Activated T-cell treated with anti-CD3 and anti-CD28 coated beads for 24 hours (primary cell): ENCODE measurements around the gene CFAP97.
"Not testable (repeated sequence)": the region's sequence is repeated elsewhere in the genome, so short reads cannot be mapped to it uniquely, and the experiment has no call there.

Experiments used
- DNase-seq: peaks from one replicate; pipeline ENCODE4 v3.0.0-alpha.2; 2020; ENCODE audit warnings: low read depth

Gene CFAP97

DNA sequence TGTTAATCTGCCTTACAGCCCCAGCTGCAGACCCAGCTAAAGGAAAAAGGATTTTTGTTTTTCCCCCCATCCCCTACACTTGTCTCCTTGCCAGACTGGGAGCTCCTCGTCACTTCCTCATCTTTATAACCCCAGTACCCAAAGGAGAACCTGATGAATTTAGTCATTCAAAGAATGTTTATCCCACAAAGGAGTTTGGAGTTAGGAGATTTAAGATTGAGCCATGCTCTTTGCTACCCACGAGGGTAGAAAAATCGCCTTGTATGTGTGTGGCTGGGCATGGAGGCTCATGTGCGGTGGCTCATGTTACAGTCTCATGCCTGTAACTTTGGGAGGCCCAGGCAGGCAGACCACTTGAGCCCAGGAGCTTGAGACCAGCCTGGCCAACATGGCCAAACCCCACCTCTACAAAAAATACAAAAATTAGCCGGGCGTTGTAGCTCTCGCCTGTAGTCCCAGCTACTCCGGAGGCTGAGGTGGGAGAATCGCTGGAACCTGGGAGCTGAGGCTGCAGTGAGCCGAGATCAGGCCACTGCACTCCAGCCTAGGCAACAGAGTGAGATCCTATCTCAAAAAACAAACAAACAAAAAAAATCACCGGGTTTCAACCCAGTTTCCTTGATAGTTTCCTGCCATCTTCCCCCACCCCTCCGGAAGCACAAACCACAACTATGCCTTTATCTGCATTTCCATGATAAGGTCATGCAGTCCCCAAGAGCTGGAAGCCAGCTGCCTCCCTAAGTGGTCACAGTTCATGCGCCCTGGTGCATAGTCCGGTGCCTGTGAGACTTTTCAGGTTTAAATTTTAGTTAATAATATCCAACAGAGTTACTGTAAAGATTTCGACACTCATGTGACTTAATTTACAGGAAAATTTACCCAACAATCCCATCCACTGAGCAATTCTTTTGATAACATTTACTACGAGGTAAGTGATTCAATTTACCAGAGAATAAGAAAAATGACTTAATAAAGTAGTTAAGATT is 1.5 kb downstream of the CFAP97 start:
- no peak for DNase-seq

DNA sequence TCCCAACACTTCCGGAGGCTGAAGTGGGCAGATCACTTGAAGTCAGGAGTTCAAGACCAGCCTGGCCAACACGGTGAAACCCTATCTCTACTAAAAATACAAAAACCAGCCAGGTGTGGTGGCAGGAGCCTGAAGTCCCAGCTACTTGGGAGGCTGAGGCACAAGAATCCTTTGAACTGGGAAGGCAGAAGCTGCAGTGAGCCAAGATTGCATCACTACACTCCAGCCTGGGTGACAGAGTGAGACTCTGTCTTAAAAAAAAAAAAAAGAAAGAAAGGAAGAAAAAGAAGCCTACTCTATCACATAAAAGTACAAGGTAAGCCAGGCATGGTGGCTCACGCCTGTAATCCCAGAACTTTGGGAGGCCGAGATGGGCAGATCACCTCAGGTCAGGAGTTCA is 5.6 kb downstream of the CFAP97 start:
- not testable (repeated sequence) for DNase-seq

DNA sequence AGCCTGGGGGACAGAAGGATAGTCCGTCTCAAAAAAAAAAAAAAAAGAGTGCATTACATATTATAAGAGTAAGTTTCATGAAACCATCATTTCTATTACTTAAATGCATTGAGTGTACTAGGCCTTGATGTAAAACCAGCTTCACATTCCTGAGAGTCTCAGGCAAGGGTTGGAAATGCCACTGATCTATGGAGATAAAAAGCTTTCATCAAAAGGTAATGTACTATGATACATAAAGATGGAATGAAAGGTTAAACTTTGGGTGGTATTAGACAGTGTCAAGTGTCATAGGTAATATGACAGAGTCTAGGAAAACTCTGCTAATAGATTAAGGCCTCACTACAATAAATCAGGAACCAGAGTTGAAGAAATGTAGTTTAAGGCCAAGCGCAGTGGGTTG is 7.4 kb downstream of the CFAP97 start:
- no peak for DNase-seq

DNA sequence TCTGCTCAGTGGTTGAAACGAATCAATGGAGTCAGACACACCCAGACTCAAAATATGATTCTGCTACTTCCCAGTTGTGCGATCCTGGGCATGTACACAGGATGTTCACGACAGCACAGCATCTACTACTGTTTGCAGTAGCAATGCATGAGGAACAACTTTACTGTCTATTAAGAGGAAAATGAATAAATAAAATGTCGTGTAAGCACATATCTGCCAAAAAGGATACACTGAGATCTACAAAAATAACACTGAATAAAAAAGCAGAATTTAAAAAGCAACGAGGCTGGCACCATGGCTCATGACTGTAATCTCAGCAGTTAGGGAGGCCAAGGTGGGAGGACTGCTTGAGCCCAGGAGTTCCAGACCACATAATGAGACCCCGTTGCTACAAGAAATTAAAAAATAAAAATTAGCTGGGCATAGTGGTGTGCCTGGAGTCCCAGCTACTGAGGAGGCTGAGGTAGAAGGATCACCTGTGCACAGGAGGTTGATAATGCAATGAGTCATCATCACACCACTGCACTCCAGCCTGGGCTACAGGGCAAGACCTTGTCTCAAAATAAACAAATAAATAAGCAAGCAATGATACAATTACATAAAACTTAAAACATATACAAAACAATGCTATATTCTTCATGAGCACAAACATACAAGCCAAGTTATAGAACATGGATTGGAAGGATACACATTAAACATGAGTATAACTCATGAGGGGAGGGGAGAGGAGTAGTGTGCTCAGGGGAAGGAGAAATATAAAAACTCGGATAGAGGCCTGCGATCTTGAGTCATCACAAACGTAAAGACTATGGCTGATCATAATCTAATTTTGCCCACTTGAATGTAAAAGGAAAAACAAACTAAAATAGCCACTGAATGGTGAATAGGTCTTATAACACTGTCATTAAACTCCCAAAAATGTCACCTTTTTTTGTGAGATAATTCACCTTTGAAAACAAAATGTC is 8.6 kb downstream of the CFAP97 start:
- DNase-seq: no peak

DNA sequence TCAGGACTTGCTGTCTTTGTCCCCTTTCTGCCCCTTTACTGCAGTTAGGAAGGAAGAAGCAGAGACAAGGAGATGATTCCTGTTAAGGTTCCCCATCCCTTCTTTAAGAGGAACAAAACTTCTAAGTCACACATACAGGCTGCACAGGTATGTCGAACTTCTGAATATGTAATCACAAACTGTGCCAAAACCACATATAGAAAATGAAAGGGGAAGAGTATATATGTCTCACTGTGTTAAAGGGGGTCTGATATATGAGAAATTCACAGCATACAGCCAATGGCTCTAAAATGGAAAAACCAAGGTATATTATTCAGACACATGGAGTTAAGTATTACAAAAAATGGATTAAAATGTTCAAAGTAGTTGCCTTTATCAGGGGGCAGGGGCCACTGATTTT is 11.7 kb downstream of the CFAP97 start:
- DNase-seq: no peak

DNA sequence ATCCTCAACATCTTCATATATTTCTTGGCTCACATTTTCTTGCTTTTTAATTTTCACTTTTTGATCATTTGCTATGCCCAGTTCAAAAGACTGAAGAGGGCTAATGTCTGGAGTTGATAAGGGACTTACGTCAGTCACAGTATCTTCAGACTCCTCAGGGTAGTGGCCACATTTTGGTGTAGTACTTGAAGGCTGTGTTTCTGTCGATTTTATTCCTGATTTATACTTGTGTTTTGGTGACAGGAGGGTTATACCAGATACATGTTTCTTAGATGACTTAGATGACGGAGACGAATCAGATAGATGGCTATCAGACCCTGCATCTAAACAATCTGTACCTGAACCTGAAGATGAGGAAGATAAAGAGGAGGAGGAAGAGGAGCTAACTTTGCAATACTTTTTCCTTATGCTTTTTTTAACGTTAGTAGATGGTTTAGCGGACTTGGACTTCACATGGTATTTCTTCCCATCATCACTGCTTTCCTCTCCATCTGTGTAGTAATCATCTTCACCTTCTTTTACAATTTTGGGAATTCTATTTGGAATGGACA is 13.4 kb downstream of the CFAP97 start:
- DNase-seq: no peak

DNA sequence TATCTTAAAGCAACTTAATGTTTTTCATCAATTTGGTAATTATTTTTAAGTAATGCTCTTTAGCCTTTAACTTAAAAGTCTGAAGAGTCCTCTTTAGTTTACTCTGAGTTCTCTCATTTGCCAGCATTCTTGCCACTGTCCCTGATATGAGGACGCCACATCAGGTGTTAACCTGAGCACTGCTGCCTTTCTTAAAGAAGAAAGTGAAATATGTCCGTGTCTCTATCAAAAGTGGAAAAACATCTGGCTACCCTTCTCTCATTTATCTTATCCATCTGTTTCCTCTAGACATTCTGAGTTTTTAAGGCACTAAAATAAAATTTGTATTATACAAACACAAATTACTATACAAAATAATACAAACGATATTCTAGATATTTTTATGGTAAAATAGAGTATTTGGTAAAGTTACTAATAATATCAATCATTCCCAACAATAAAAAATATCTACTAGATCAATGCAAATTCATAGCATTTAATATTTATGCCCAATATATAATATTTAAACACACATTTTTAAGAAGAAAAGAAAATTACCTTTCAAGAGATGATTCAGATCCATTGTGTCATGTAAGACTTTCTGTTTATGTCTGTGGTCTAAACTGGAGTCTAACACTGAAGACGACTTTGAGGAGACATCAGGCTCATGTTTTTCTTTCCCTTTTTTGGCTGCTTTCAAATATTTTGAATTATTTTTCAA is 14.0 kb downstream of the CFAP97 start:
- no peak for DNase-seq

DNA sequence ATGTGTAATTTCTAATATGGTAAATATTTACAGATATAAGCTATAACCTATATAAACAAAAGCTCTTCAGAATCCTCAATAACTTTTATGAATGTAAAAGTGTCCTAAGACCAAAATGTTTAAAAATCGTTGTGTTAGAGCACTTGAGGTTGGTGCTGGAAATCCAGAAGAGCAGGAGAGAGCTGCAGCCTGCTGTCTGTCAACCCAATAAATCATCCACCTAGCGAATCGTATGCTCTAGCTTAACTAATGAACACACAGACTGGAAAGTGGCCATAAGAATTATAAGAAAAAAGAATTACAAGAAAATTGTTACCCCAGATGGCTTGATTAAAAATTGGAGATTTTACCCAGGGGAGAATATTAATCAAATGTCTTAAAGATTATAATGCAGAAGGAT is 17.0 kb downstream of the CFAP97 start:
- DNase-seq: no peak

DNA sequence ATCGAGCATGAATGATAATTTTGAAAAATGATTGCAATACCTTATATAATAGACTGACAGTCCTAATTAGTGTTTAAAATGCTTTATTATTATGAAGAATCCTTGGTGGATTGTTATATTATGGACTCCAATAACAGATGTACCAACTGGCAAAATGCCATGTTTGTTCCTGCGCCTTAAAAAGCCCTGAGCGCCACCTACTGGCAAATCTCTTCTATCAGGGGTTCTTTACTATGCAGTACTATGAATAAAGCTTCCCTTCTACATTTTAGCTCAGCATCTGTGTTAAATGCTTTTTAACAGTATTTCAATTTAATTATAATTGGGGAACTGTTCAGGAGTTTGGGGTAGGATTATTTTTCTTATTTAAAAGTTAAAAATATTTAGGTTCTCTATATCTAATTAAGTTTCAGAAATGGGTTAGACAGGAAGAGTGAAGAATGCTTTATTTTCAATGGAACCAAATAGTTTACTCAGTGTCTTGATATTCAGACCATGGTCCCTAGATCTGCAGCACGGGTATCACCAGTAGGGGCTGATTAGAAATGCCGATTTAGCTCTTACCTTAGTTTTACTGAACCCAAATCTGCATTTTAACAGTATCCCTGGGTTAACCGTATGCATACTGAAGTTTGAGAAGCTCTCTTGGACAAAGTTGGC is 20.0 kb downstream of the CFAP97 start:
- peak; percentile 60 for DNase-seq

DNA sequence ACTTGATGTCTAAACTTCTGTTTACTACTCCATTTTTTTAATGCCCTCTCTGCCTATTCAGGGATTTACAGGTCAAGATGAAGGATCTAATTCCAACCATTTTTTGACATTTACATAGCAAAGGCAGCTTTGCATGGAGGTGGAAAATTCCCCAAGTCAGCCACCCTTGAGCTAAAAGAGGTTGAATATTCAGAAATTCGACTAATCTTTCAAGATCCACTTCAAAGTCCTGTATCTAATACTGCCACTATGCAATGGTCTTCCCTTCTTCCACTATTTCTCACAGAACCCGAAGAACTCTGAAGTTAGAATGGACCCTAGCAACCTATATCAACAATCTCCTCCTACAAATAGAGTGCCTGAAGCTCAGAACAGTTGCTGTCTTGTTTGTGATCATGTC is 21.6 kb downstream of the CFAP97 start:
- no peak for DNase-seq

DNA sequence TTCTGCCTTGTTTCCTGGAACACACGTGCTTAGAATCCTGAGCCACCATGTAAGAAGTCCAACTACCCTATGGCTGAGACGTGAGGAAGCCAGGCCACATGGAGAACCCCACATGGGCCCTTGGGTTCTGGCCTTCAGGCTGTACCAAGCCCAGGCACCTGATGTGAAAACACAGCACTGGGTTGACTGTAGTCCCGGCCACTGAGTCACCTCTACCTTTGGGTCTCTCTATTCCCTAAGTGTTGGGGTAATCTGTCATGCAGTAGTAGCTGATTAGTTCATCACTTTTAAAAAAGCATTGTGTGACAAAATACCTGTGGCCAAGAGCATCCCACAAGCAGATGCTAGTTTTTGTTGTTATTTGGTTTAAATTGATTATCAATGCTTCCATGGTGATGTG is 24.3 kb downstream of the CFAP97 start:
- no peak for DNase-seq

DNA sequence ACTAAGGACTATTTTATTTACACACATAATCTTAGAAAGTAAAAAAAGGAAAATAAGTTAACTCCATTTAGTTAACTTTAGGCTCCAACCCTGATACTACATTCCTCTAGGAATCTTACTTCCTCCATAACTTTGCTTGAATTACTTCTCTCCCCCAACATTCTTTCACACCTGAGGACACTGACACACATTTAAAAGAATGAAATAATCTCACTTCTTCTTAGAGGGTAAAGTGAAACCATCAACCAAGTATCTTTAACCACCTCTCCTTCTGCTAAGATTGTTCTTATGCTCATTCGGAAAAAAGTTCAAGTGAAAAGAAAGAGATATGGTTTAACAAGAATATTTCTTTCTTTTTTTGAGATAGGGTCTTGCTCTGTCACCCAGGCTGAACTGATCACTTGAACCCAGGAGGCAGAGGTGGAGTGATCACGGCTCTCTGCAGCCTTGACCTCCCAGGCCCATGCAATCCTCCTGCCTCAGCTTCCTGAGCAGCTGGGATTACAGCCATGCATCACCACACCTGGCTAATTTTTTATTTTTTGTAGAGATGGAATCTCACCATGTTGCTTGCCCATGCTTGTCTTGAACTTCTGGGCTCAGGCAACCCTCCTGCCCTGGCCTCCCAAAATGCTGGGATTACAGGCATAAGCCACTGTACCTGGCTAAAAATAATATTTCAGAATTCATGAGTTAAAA is 32.3 kb downstream of the CFAP97 start:
- no peak for DNase-seq

DNA sequence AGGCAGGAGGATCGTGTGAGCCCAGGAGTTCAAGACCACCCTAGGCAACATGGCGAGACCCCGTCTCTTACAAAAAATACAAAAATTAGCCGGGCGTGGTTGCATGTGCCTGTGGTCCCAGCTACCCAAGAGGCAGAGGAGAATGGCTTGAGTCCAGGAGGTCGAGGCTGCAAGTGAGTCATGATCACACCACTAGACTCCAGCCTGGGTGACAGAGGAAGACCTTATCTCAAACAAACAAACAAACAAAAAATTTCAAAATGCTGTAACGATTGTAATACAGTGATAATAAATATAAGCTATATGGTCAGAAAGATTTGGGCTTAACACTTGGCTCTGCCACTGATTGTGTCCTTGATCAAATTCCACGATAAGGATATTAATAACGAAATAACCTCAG is 36.6 kb downstream of the CFAP97 start:
- DNase-seq: no peak

DNA sequence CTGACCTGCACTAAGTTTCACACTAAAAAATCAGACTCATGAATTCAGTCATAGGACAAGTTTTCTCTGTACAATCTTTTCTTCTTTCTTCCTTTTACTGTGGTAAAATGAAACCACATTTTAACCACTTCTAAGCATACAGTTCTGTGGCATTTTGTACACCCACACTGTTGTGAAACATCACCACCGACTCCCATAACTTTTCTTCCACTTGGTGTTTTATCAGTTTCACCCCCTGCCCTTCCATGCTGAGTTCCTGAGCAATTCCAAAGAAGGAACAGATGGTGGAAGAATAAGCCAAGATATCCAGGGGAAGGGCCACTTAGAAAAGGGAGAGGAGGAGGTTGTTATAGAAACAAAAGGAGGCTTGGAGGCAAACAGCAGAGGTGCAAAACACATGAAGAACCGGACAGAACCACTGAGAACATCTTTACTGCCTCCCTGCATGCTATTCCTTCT is 38.2 kb downstream of the CFAP97 start:
- DNase-seq: no peak

DNA sequence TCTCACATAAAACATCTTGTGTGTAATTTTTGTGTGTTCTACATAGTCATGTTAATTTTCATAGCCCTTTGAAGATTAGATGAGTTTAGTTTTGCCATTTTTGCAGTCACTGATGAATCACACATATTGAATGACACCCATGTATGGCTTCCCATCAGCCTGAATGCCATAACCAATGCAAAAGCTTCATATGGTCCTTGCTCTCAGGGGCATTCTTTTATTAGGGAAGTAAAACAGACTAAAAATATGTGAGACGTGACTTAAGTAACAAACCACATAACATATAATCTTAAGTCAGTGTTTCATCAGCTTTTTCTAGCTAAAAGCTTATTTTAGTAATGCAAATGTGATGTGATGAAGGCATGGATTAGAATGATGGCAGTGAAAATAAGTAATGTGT is 52.5 kb downstream of the CFAP97 start:
- no peak for DNase-seq

DNA sequence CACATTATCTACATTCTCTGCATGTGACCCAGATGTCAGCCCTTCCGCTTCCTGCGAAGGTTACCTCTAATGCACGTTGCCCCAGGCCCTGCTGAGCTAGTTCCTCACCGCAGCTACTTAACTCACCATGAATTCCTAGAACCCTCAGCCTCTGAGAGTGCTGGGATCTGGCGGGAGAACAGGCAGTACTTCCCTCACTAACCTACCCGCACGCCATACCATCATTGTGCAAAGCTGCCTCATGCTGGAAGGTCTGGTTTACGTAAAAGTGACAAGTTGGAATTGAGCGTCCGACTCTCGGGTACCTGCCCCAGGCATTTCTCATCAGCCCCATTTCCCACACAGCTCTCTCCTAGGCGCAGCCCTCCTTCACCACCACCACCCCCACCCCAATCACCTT is 54.4 kb downstream of the CFAP97 start:
- DNase-seq: no peak

DNA sequence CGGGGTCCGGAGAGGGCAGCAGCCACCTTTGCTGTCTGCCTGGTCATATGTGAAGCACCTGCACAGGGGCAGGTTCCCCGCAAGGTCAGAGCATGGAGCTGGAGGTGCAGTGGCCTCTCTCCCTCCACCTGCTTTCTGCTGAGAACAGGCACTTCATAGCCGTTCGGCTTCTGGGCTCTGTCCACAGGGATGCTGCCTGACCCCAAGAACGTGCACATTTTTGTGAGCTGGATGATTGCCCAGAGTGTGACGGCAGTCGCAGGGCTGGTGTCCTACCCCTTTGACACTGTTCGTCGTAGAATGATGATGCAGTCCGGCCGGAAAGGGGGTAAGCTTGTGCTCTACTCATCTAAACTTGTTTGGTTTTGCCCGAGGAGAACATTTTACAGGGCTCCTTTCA is 58.2 kb downstream of the CFAP97 start:
- no peak for DNase-seq

DNA sequence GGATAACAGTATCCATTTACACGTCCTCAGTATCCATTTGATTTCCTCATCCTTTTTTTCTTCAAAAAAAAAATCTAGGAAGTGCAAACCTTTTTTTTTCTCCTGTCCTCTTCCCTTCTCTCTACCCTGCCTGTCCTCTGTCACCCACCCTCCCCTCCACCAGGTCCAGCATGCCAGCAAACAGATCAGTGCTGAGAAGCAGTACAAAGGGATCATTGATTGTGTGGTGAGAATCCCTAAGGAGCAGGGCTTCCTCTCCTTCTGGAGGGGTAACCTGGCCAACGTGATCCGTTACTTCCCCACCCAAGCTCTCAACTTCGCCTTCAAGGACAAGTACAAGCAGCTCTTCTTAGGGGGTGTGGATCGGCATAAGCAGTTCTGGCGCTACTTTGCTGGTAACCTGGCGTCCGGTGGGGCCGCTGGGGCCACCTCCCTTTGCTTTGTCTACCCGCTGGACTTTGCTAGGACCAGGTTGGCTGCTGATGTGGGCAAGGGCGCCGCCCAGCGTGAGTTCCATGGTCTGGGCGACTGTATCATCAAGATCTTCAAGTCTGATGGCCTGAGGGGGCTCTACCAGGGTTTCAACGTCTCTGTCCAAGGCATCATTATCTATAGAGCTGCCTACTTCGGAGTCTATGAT is 59.1 kb downstream of the CFAP97 start:
- no peak for DNase-seq

DNA sequence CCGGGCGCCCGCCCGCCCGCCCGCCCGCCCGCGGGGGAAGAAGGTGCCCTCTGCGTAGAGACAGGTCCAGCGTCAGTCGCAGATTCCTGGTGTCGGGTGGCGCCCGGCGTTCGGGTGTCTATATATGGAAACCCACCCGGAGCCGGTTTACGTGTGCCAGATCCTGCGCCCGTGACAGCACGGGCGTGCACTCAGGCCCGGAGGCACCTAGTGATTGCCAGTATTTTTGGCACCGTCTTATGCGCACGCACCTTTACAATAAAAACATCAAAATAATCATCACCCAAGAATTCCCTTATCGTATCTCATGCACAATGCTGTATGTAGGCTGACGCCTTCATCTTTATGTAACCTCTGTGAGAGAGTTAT is 60.2 kb downstream of the CFAP97 start:
- no peak for DNase-seq

DNA sequence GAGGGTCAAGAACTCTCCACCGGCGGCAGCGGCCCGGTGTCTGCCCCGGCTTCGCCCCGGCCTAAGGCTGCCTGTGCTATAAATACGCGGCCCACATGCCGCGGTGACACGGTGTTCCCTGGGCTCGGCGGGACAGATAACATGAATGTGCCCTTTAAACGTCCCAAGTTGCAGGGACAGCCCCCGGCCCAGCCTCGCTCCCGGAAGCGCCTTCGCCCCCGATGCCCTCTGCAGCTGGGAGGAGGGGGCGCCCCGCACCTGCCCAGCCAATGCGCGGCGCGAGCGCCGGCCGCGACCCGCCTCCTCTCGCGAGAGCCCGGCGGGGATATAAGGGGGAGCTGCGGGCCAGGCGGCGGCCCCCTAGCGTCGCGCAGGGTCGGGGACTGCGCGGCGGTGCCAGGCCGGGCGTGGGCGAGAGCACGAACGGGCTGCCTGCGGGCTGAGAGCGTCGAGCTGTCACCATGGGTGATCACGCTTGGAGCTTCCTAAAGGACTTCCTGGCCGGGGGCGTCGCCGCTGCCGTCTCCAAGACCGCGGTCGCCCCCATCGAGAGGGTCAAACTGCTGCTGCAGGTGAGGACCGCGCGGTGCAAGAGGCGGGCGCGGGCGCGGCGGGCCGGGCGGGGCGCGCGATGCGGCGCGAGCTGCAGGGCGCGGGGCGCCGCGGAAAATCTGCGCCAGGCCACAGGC is 60.7 kb downstream of the CFAP97 start, which contains the start of gene SLC25A4:
Gene SLC25A4, plus strand, starts transcription at position 355 of the 689 bp plus-strand sequence. Its CDS starts 107 bp downstream, at position 462.
- DNase-seq: peak; percentile 77
